ENCODE data around the gene GRID2.

DNA sequence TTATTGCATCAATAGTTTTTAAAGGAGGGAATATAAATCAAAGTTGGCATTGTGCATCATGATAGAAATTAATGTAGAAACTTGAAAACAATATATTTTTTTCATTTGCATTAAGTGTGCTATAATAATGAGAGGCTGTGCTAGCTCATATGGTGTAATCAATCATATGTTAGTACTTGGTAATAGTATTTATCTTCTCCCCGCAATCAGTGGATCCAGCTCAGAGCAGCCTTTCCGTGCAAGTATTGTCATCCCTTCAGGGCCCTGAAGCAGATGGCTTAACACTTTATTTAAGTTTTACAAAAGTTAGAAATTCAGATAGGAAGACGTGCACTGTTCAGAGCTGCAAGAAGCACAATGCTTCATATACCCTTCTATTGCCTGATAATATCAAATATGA lies 908.5 kb downstream of the GRID2 start:
- TF ChIP-seq, protein P1, sequence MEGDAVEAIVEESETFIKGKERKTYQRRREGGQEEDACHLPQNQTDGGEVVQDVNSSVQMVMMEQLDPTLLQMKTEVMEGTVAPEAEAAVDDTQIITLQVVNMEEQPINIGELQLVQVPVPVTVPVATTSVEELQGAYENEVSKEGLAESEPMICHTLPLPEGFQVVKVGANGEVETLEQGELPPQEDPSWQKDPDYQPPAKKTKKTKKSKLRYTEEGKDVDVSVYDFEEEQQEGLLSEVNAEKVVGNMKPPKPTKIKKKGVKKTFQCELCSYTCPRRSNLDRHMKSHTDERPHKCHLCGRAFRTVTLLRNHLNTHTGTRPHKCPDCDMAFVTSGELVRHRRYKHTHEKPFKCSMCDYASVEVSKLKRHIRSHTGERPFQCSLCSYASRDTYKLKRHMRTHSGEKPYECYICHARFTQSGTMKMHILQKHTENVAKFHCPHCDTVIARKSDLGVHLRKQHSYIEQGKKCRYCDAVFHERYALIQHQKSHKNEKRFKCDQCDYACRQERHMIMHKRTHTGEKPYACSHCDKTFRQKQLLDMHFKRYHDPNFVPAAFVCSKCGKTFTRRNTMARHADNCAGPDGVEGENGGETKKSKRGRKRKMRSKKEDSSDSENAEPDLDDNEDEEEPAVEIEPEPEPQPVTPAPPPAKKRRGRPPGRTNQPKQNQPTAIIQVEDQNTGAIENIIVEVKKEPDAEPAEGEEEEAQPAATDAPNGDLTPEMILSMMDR (IDR thresholded peaks at IDR 0.05) = no peak
- no peak for TF ChIP-seq ZFX (IDR thresholded peaks at IDR 0.05; ENCODE audit: borderline replicate concordance)
